NB4 (cell line): ENCODE measurements around the gene GRAMD2B.

Experiments
- DNase-seq: peaks from one replicate; pipeline ENCODE4 v3.0.0; 2010; ENCODE audit warnings: low read depth
- H3K4me3 ChIP-seq: one replicate; pipeline ENCODE4 v1.5.1; 2011; ENCODE audit warnings: mild to moderate bottlenecking, low read depth, low read length, moderate library complexity
- MAX ChIP-seq: IDR thresholded peaks from 2 replicates; pipeline ENCODE4 v1.6.1; 2011; ENCODE audit warnings: low read depth, low read length
- MYC ChIP-seq: IDR thresholded peaks from 2 replicates; pipeline ENCODE4 v1.6.1; 2011; ENCODE audit warnings: low read depth, low read length
- POLR2A ChIP-seq: IDR thresholded peaks from 2 replicates; pipeline ENCODE4 v1.6.1; 2011; ENCODE audit warnings: mild to moderate bottlenecking; ENCODE audit not compliant: insufficient read length; ENCODE audit errors: extremely low read depth
- TF ChIP-seq, protein P1 (sequence below): IDR thresholded peaks from one replicate; pipeline ENCODE4 v1.5.1; 2012; ENCODE audit warnings: low read depth, low read length

GRAMD2B gene

GRCh38 chr5:126448720-126449119 lies 25.5 kb downstream of the GRAMD2B start:
- no peak for DNase-seq
- H3K4me3 ChIP-seq: no peak overlapping the region
- TF ChIP-seq MAX (no peak), POLR2A (no peak), MYC (no peak)
- TF ChIP-seq, protein P1, sequence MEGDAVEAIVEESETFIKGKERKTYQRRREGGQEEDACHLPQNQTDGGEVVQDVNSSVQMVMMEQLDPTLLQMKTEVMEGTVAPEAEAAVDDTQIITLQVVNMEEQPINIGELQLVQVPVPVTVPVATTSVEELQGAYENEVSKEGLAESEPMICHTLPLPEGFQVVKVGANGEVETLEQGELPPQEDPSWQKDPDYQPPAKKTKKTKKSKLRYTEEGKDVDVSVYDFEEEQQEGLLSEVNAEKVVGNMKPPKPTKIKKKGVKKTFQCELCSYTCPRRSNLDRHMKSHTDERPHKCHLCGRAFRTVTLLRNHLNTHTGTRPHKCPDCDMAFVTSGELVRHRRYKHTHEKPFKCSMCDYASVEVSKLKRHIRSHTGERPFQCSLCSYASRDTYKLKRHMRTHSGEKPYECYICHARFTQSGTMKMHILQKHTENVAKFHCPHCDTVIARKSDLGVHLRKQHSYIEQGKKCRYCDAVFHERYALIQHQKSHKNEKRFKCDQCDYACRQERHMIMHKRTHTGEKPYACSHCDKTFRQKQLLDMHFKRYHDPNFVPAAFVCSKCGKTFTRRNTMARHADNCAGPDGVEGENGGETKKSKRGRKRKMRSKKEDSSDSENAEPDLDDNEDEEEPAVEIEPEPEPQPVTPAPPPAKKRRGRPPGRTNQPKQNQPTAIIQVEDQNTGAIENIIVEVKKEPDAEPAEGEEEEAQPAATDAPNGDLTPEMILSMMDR: no peak

DNA sequence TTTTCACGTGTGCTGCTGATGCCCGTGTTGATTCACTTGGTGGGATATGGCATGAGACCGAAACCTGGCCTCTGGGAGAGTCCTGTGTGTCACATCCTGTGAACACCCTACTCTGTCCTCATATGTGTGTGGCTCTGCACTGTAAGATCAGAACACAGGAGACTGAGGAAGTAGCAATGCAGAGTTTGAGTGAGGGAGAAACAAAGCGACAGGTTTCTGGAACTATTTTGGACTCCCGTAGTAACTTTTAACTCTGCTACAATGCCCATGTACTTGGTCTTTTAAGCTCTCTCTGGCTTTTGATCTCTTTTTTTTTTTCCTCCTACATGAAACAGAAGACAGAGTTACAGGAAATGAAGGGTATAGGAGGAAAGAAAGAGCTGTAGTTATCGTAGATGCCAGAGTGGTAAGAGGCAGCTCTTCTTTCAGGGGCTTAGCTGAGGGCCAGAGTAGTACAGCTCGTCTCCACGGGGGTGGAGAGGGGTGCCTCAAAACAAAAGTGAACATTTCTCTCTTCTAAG lies 26.6 kb downstream of the GRAMD2B start:
- no peak for DNase-seq
- TF ChIP-seq, protein P1: no peak
- no peak for TF ChIP-seq MAX
- no peak overlapping the region for H3K4me3 ChIP-seq

DNA sequence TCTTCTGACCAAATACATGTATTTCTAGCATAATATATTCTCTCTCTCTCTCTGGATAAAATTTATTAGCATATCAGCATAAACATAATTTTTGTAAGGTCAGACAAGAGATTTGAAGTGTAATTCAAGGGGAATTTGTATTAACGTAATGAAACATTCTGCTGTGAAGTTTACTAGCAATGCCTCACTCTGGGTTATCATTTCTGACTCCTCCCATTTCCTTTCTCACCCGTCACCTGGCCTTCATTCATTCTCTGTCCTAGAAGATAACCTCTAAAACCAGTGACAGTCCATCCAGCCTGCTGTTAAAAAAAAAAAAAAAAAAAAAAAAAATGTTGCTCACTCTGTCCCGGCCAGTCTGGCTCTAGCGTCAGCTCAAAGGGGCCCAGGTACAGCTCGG lies 27.1 kb downstream of the GRAMD2B start:
- TF ChIP-seq MAX (no peak), MYC (no peak), POLR2A (no peak)
- TF ChIP-seq, protein P1: no peak
- DNase-seq: no peak
- no peak overlapping the region for H3K4me3 ChIP-seq

- DNase-seq: no peak
- H3K4me3 ChIP-seq: no peak overlapping the region
- TF ChIP-seq POLR2A: no peak
- TF ChIP-seq, protein P1: no peak
- no peak for TF ChIP-seq MAX
- TF ChIP-seq MYC: no peak
Observed at GRCh38 chr5:126450907-126451306, 27.7 kb downstream of the GRAMD2B start.

GRCh38 chr5:126452477-126452876 lies 29.3 kb downstream of the GRAMD2B start:
- TF ChIP-seq, protein P1: no peak
- TF ChIP-seq MYC: no peak
- TF ChIP-seq POLR2A: no peak
- TF ChIP-seq MAX: no peak
- DNase-seq: no peak
- H3K4me3 ChIP-seq: no peak overlapping the region

DNA sequence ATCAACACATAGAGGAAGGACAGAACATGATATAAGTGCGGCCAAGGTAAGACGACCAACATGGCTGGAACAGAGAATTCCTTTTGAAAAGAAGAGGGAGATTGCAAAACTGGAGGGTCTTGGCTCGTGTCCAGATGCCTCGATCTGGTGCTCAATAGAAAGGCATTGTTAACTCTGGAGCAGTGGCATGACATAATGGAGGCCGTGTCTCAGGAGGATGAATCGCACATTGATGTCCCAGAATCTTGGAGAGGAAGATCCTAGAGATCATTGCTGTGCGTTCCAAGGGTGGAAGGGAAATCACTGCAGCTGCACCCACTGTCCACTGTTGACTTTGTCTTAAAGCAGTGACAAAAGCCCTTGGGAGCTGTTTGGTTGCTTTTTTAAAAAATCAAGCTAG lies 30.9 kb downstream of the GRAMD2B start:
- no peak overlapping the region for H3K4me3 ChIP-seq
- DNase-seq: no peak
- TF ChIP-seq, protein P1: no peak
- TF ChIP-seq MAX: no peak
- TF ChIP-seq MYC: no peak
- no peak for TF ChIP-seq POLR2A
